GM21737 (cell line): ENCODE data around the gene LRRC2.
"Not testable (repeated sequence)": the region's sequence is repeated elsewhere in the genome, so short reads cannot be mapped to it uniquely, and the experiment has no call there.

Experiments
- ATAC-seq: cut with Tn5 transposase; IDR thresholded peaks from one replicate; pipeline ENCODE4 v1.9.1; 2021; ENCODE audit warnings: mild to moderate bottlenecking, moderate library complexity; ENCODE audit not compliant: unreplicated experiment

Gene LRRC2

DNA sequence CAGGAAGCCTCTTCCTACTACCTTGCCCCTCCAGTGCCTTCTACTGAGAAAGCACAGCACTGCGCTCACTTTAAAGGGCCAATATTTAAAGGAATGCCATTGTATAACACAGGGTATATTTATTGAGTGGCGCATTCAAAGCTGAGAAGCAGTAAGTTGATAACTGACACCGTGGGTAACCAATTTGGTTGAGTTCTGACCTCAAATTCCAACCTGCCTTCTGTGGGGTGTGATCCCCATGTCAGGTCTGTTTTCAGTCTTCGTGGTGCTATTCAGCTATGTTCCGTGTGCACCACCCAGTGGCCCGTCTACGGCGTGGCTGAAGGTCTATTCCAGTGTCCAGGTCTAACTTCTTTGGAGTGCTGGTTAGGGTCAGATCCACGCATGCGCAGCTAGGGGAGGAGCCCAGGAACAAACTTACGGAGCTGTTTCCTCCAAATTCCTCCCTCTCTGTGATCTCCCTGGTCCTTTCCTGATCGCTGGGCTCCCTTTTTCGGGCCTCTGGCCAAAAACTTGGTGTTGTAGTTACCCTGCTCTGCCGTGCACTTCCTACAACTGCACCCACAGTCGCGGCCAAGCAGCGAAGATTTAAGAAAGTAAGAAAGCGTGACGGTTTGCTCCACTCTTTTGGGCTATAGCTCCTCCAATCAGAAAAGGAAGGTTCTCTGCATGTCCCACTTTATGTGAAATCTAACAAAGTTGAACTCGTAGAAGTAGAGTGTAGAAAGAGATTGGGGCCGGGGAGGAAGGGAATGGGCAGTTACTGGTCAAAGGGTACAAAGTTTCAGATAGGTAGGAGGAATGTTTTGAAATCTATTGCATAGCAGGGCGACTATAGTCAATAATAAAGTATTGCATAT lies 7.7 kb downstream of the LRRC2 start:
- ATAC-seq = peak; percentile 92

DNA sequence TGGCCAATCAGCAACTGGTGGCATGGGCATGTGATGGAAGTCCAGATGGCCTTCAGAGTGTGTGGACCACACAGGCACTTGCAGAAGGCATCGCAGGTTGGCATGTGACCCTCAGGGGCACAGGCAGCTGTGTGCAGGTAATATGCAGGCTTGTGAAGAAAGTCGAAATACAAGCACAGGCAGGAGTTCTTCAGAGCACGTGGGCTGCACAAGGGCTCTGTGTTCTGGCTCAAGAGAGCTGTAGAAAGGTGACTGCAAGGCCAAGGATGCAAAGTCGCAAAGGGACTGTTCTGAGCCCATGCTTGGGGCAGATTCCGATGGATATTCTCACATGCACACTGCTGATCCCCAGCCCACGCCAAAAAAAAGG lies 8.3 kb downstream of the LRRC2 start:
- no peak for ATAC-seq

DNA sequence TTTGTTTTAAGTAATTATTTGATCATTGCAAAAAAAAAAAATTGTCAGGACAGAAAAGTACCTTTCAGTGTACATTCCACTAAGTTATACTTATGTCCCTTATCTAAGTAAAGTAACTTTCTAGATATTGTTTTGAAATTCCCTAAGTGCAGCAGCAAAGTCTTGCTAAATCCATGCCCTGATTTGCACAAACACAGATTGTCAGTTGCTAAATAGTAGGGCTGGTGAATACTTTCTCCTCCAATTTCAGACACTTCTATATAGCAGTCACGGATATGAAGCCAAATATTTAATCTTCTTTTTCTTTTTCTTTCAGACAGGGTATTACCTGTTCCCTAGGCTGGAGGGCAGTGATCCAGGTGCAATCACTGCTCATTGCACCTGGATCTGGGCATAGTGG lies 12.9 kb downstream of the LRRC2 start:
- no peak for ATAC-seq

DNA sequence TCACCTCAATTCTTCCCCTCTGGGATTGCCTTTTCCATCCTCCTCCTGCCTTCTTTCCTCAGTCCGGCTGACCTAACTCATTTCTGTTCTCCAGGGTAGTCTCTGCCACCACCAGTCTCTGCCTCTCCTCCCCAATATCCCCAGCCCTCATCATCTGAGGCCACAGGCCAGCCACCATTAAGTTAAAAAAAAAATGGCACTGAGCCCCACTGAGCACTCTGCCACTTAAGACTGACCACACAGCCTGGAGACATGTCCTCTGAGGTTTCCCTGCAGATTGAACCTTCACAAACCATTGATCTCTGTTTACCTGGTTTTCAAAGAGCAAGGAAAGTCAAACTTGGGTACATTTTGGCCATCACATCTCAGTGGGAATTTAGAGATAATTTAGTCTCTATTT lies 13.6 kb downstream of the LRRC2 start:
- no peak for ATAC-seq

DNA sequence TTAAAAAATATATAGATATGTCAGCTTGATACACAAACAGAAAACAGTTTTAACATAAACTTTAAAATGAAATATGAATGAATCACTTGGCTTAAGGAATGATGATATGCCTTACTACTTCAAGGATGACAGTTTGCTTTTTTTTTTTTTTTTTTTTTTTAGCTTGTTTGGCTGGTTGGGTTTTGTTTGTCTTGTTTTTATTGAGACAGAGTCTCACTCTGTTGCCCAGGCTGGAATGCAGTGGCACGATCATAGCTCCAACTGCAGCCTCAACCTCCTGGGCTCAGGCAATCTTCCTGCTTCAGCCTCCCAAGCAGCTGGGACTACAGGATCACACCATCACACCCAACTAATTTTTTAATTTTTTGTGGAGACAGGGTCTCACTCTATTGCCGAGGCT lies 14.5 kb downstream of the LRRC2 start:
- ATAC-seq = no peak

DNA sequence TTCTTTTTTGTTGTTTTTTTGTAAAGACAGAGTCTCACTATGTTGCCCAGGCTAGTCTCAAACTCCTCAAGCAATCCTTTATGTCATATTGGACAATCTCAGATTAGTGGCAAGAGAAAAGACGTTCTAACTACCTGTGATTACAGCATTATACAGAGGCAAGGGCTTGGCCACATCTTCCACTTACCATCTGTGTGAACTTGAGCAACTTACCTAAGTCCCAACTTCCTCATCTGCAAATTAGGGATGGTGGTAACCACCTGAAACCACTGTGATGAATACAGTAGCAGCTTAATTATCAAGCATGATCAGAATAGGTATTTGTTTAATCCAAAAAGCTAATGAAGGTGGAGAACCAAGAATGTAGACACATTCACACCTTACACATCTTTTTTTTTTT lies 16.1 kb downstream of the LRRC2 start:
- no peak for ATAC-seq

DNA sequence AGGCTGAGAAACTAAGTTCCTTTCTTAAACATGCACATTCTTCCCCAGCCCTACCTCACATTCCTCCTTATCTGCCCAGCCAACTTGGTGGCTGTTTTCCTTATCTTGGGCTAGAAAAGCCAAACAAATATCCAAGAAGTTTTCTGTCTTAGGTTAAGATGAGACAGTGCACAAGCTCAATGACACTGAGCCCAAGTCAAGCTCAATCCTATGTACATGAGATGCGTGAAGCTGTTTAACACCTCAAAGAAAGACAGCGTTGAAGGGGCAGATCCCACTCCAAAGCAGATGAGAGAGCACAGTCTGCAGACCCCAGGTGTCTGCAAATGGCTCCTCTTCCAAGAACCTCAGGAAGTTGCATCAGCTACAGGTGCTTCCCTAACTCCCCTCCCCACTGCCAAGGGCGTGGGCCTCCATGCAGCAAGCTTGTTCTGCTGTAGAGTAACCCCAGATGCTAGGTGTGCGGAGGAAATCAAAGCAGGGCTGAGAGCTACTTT lies 16.6 kb downstream of the LRRC2 start:
- no peak for ATAC-seq

DNA sequence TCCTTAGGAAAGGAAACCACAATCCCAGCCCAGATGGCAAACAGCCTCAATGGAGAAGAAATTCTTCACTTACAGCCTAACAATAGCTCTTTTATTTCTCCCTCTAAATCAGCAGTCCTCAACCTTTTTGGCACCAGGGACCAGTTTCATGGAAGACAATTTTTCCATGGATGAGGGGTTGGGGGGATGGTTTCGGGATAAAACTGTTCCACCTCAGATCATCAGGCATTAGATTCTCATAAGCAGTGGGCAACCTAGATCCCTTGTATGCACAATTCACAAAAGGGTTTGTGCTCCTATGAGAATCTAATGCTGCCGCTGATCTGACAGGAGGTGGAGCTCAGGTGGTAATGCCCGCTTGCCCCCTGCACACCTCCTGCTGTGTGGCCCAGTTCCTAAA lies 17.5 kb downstream of the LRRC2 start:
- ATAC-seq = not testable (repeated sequence)

DNA sequence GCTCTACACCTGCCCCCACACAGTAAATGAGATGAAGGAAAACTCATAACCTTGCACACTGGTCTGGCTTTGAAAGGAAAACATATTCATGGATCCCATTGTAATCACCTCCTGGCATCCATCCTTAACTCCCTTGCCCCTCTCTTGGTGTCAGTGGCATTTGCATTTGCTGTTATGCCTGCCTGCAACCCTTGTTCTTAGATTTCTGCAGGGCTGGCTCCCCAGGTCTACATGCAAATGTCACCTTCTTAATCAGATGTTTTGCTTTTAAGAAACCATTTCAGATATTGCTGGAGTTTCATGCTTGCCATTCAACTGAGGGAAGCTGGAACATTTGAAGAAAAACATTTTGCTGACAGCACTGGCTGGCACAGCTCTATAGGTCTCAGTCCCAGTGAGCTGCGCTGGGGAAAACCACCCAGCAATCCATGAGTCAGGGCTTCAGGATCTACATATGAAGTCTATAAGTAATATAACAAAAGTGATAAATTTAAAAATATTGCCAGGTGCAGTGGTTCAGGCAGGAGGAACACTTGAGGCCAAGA lies 19.1 kb downstream of the LRRC2 start:
- ATAC-seq = no peak

DNA sequence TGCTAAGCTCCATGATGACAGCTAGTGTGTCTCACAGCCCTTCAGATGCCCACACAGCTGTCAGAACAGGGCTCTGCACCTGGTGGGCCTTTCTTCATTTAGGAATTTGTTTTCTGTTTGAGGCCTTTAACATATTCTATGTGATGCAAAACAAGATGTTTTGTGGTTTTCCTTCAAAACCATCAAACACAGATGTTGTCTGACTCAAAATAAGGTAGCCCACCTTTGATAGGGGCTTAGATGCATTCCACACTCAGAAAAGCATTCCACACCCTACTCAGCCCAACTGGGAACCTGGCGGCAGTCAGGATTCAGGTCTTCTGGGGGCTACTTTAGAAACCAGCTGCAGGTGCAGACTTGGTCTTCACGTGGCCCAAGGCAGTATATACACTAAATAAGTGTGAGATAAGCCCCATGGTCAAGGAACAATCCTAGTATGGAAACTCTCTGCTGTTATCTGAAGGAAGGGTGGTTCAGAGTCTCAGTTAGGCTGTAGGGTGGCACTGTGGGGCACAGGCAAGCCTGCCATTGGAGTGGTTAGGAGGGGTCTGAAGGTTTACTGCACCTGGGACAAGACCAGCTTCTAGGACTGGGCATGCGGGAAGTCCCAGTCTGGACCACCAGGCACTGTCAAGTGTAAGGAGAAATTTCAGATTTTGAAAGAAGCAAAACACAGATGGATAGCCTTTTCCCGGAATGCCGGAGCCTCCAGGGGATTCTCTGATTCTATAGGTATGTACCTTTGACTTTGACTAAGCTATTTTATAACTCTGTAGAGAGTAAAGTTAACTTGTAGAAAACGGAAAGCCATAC lies 20.1 kb downstream of the LRRC2 start:
- no peak for ATAC-seq

DNA sequence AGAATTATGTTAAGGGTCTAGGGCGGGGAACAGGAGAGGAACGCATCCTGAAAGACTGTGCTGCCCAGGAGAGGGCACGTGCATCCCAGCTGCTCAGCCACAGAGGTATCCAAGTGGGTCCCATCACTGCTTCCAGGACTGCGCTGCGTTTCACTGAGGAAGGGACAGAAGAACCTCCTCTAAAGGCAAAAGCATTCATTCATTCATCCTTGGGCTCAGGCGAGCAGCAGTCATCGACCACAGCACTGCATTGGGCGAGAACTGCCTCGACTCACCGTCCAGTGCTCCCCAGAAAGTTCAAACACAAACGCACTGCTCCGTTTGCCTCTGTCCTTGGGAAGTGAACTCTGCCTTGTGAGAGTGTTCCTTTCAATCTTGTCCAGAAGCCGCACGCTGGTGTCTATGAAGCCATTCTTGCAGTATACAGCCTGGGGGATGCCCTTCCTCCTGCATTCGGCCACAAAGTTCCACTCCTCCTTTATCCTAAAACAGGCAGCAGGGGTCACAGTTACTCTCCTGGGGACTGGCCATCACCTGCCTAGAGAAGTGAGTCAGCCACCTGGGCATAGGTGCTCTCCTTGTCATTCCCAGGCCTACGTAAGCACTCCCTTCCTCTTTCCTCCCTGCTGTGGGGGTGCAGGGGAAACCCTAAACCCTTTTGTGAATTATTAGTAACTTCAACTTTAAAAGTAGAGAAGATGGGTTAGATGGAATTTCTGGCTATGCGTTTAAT lies 21.2 kb downstream of the LRRC2 start:
- ATAC-seq = no peak

DNA sequence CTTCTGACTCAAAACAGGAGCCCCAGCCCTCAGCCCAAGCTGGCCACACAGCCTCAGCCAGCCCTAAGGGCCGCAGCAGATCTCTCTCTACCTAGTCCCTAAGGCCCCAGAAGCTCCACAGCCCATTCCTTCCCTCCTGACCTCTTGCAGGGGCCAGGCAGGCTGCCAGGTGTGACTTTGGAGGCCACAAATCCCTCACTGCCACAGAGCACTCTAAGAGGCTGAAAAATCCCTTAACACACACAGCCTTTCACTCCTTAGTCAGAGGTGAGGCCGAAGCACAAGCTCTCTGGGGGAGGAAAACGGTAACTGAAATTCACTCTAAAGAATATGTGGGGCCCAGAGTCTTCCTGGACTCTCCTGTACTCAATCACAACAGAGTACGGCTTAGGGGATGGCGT lies 23.3 kb downstream of the LRRC2 start:
- ATAC-seq = no peak

DNA sequence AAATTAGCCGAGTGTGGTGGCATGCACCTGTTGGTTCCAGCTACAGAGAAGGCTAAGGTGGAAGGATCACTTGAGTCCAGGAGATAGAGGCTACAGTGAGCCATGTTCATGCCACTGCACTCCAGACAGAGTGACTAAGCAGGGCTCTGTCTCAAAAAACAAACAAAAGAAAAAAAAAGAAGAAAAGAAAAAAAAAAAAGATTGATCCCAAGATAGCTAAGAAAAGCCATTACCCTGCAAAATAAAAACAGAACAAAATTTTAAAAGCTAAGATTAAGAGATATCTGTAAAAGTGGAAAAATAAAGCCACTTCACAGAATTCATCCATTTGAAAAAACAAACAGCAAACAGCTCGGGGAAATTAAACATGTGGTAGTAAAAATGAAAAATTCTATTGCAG lies 23.8 kb downstream of the LRRC2 start:
- ATAC-seq = no peak

DNA sequence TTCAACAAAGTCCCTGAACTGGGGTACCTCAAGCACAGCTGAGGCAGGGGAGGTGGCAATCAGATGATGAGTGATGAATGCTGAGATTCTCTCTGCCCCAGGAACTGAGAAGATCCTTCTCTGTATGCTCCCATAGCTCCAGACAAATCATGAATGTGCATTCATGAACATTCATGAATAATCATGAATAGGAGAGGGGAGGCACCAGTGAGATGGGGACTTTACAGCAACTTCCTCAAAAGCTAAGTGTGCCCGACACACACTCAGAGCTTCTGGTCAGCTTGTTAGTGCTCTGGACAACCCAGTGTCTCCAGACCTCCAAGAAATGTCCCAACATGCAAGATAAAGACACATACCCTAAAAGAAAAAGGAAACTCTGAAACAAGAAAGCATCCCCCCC lies 24.3 kb downstream of the LRRC2 start:
- no peak for ATAC-seq

DNA sequence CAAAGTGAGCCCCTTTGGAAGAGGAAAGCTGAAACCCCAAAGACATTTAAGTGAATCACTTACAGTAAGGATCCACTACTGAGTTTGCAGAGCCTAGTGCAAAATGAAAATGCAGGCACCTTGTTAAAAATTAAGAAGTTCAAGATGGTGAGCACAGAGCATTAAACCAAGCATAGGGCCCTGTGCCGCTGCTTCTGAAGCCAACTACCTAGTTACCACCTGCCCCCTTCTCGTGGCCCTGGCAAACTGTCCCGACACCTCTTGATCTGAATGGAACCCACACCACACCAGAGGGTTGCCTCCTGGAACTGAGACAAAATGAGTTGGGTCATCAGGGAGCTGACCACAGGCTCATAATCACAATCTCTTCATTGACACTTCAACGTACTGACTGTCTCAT lies 25.6 kb downstream of the LRRC2 start:
- no peak for ATAC-seq

DNA sequence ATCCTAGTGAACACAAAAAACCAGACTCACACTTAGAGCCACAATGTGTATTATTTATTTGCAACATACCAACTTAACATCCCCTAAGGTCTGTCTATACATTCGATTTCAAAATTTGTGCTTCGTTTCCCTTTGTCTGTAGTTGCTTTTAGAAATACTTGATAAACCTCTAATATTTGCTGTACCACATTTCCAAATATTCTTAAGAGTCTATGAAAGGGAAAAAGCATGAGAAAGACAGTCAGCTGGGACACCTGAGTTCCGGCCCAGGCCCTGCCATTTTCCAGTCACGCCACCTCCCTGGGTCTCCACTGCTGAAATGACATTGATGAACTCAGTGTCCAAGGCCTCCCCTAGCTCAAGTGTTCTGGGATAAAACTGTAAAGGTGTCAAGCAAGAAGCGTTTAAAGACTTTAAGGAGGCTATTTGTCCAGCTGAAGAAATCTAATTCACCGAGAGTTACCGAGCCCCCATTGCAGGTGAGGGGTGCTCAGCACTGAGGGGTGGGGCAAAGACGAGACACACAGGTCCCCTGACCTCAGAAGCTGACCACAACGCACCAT lies 26.6 kb downstream of the LRRC2 start:
- no peak for ATAC-seq

DNA sequence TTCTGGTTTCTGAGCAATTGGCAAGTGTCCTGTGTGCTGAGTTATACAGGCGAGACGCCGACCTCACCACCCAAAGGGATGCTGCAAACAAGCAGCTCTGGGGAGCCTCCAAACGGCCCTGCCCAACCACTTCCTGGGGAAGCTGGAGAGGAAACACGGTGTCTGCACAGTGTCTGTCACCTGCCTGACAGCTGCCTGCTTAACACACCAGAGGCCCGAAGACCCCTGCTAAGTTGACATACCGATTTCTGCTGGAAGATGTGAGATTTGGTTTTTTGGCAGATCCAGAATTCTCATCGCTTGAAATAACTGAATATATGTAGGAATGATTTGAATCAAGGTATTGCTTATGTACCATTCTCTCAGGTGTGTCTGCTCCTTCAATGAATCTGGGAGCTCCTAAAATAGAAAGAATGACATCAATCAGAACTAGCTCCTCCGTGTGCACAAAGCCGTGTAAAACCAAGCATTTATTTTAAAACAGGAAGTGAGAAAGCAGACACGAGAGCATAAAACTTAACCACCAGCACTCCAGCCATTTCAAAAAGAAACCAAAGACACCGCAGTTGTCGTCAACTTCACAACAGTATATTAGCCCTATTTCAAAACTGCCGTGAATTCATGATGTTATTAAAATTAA lies 27.2 kb downstream of the LRRC2 start:
- peak; percentile 76 for ATAC-seq

DNA sequence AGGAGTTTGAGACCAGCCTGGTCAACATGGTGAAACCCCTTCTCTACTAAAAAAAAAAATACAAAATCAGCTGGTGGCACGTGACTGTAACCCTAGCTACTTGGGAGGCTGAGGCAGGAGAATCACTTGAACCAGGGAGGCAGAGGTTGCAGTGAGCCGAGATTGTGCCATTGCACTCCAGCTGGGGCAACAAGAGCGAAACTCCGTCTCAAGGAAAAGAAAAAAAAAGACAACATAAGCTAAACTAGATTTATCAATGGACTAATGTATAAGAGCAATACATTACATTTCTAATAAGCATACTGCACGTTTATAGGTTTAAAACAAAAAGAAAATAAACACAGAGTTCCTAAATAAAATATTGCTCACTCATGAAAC lies 27.7 kb downstream of the LRRC2 start:
- not testable (repeated sequence) for ATAC-seq

DNA sequence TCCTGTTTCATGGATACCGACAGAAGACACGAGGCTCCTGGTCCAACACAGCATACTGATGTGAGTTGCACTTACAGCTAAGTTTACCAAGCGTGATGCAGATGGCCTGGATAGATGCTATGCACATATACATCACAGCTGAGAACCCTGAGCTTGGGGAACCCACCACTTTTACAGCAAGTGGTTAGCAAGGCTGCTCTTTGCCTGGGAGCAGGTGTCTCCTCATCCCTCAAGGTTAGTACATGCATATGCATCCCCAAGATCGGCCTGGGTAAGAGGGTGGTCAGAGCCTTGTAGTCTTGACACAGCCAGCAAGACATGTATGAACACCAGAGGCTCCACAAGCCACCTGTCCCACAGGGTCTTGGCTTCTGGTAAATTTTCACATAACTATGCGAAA lies 28.3 kb downstream of the LRRC2 start:
- no peak for ATAC-seq

DNA sequence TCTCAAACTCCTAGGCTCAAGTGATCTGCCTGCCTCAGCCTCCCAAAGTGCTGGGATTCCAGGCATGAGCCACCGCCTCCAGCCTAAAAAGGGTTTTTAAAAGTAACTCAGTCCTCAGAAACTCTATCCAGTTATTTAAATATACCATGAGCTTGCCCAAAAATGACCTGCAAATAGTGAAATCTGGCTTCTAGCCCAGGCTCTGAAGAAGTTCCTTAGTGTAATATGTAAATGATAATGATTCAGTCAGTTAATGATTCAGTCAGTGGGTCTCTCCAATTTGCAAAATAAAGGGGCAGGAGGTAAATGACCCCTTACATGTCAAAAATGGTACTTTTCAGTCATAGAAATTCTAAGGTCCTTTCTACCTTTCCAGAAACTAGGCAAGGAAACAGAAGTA lies 28.8 kb downstream of the LRRC2 start:
- ATAC-seq = no peak
